PC-3 (cell line): ENCODE data around the gene MEDAG. TPM values are rescaled to one million over a fixed set of nuclear protein-coding genes. Genes with fewer than 3 reads are reported as not detected.

Experiments used
- ATAC-seq: fragments of 200-7000 bp; cut with Tn5 transposase; 2 replicates; pipeline ENCODE4 v1.9.1; 2020; ENCODE audit warnings: mild to moderate bottlenecking, moderate library complexity
- BruUV-seq: library from RNA; stranded (reverse); fragments of 400-500 nt; replicated peaks from 2 replicates; lab custom pipeline; 2021; lab: Mats Ljungman, UMichigan
- CTCF ChIA-PET: fragments of 300-600 bp; sonication (Branson Sonifier 250); formaldehyde crosslinking; loops from one replicate; lab custom pipeline; 2022; ENCODE audit warnings: antibody characterized with exemption; lab: Charles Lee
- POLR2A ChIA-PET: fragments of 300-600 bp; sonication (Branson Sonifier 250); formaldehyde crosslinking; loops from one replicate; lab custom pipeline; 2022; ENCODE audit warnings: antibody characterized with exemption; ENCODE audit not compliant: unreplicated experiment; lab: Charles Lee
- DNase-seq: peaks from one replicate; pipeline ENCODE4 v3.0.0-alpha.2; 2015
- H2AFZ ChIP-seq: fragments of 300-600 bp; sonication (generic); 2 replicates; pipeline ENCODE4 v1.6.0; 2016; ENCODE audit warnings: antibody characterized with exemption, low read length
- H3F3A ChIP-seq: fragments of 300-600 bp; sonication (generic); one replicate; pipeline ENCODE4 v1.6.0; 2017; ENCODE audit warnings: antibody characterized with exemption, low read length, control low read depth, mild to moderate bottlenecking; ENCODE audit not compliant: unreplicated experiment
- H3K27ac ChIP-seq: fragments of 300-600 bp; sonication (generic); 2 replicates; pipeline ENCODE4 v1.5.1; 2016; ENCODE audit warnings: mild to moderate bottlenecking, low read length
- H3K27me3 ChIP-seq: fragments of 300-600 bp; sonication (generic); 2 replicates; pipeline ENCODE4 v1.6.1; 2016; ENCODE audit warnings: low read length, mixed read lengths
- H3K36me3 ChIP-seq: fragments of 300-600 bp; sonication (generic); 2 replicates; pipeline ENCODE4 v1.6.1; 2016; ENCODE audit warnings: low read depth, mixed run types, low read length, mixed read lengths
- H3K4me1 ChIP-seq: fragments of 300-600 bp; sonication (generic); 2 replicates; pipeline ENCODE4 v1.5.1; 2016; ENCODE audit warnings: low read length; ENCODE audit not compliant: insufficient read depth
- H3K4me2 ChIP-seq: fragments of 300-600 bp; sonication (generic); 2 replicates; pipeline ENCODE4 v1.6.0; 2016; ENCODE audit warnings: low read length
- H3K4me3 ChIP-seq: fragments of 300-600 bp; sonication (generic); 2 replicates; pipeline ENCODE4 v1.5.1; 2016; ENCODE audit warnings: mild to moderate bottlenecking, low read length, mixed read lengths
- H3K79me2 ChIP-seq: fragments of 300-600 bp; sonication (generic); 2 replicates; pipeline ENCODE4 v1.6.1; 2017; ENCODE audit warnings: low read length, mixed read lengths
- H3K9ac ChIP-seq: fragments of 300-600 bp; sonication (generic); 2 replicates; pipeline ENCODE4 v1.6.0; 2016; ENCODE audit warnings: mild to moderate bottlenecking, low read length
- H3K9me2 ChIP-seq: fragments of 300-600 bp; sonication (generic); replicated peaks from 2 replicates; pipeline ENCODE4 v1.6.1; 2016; ENCODE audit warnings: mixed run types, low read length, mixed read lengths
- H3K9me3 ChIP-seq: fragments of 300-600 bp; sonication (generic); 2 replicates; pipeline ENCODE4 v1.6.1; 2016; ENCODE audit warnings: low read length, mixed read lengths
- H4K20me1 ChIP-seq: fragments of 300-600 bp; sonication (generic); 2 replicates; pipeline ENCODE4 v1.6.1; 2016; ENCODE audit warnings: low read length, mixed read lengths
- EZH2 ChIP-seq: fragments of 300-600 bp; sonication (generic); IDR thresholded peaks from one replicate; pipeline ENCODE4 v1.6.1; 2017; ENCODE audit warnings: antibody characterized with exemption, mild to moderate bottlenecking, low read length; ENCODE audit not compliant: unreplicated experiment
- EZH2phosphoT487 ChIP-seq: fragments of 300-600 bp; sonication (generic); IDR thresholded peaks from 2 replicates; pipeline ENCODE4 v1.6.1; 2018; ENCODE audit warnings: mild to moderate bottlenecking, antibody characterized with exemption, low read length, borderline replicate concordance
- intact Hi-C: fragments of 100-400 bp; cut with micrococcal nuclease; formaldehyde crosslinking; loops from 2 replicates; pipeline ENCODE4 v1.9.0; 2023
- total RNA-seq: library from RNA; depleted of rRNA; stranded (reverse); fragments of >200 nt; gene quantifications from 2 replicates; pipeline ENCODE4 v1.2.3, GENCODE V29; 2014
- TF ChIP-seq, protein P1 (sequence below): fragments of 300-600 bp; sonication (generic); conservative IDR thresholded peaks from 2 replicates; pipeline ENCODE4 v1.5.1; 2017; ENCODE audit warnings: antibody characterized with exemption, low read depth, mild to moderate bottlenecking, low read length

The MEDAG gene
- total RNA-seq, 1 experiment from 2014 or later = not detected

DNA sequence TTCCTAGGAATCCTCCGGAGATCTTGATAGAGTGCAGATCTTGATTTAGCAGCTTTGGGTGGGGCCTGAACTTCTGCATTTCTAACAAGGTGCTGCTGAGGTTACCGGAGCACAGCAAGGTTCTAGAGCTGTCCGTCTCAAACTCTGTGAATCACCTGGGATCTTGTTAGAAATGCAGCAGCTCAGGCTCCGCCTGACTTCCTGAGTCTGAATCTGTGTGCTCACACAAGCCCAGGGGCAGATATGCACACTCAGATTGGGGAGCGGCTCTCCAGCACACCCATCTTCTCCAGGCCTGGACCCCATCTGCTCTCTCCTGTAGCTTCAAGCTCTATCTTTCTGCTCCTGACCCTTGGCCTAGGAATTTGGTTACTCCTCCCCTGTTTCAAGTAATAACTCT is 22.9 kb downstream of the MEDAG start:
- TF ChIP-seq EZH2 (no peak), EZH2phosphoT487 (no peak)
- TF ChIP-seq, protein P1, sequence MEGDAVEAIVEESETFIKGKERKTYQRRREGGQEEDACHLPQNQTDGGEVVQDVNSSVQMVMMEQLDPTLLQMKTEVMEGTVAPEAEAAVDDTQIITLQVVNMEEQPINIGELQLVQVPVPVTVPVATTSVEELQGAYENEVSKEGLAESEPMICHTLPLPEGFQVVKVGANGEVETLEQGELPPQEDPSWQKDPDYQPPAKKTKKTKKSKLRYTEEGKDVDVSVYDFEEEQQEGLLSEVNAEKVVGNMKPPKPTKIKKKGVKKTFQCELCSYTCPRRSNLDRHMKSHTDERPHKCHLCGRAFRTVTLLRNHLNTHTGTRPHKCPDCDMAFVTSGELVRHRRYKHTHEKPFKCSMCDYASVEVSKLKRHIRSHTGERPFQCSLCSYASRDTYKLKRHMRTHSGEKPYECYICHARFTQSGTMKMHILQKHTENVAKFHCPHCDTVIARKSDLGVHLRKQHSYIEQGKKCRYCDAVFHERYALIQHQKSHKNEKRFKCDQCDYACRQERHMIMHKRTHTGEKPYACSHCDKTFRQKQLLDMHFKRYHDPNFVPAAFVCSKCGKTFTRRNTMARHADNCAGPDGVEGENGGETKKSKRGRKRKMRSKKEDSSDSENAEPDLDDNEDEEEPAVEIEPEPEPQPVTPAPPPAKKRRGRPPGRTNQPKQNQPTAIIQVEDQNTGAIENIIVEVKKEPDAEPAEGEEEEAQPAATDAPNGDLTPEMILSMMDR = no peak
- H3K4me2 ChIP-seq = no peak overlapping the region
- no peaks in the 10 kb centered on the region for H3K4me1 ChIP-seq
- ChIA-PET CTCF (no interaction called here), POLR2A (no interaction called here)
- ATAC-seq (no peak), DNase-seq (no peak)
- no peaks in the 10 kb centered on the region for H4K20me1 ChIP-seq
- intact Hi-C loops = no loop called here
- peaks cover 63% of the 10 kb centered on the region for H3K27me3 ChIP-seq
- no peaks in the 10 kb centered on the region for H3F3A ChIP-seq
- no peak overlapping the region for H3K27ac ChIP-seq
- H3K79me2 ChIP-seq = no peaks in the 10 kb centered on the region
- H3K36me3 ChIP-seq = no peaks in the 10 kb centered on the region
- H2AFZ ChIP-seq = no peak overlapping the region
- no TSS peak for BruUV-seq
- H3K9me3 ChIP-seq = no peaks in the 10 kb centered on the region
- no peak overlapping the region for H3K9ac ChIP-seq
- no peaks in the 10 kb centered on the region for H3K9me2 ChIP-seq
- H3K4me3 ChIP-seq = no peak overlapping the region

DNA sequence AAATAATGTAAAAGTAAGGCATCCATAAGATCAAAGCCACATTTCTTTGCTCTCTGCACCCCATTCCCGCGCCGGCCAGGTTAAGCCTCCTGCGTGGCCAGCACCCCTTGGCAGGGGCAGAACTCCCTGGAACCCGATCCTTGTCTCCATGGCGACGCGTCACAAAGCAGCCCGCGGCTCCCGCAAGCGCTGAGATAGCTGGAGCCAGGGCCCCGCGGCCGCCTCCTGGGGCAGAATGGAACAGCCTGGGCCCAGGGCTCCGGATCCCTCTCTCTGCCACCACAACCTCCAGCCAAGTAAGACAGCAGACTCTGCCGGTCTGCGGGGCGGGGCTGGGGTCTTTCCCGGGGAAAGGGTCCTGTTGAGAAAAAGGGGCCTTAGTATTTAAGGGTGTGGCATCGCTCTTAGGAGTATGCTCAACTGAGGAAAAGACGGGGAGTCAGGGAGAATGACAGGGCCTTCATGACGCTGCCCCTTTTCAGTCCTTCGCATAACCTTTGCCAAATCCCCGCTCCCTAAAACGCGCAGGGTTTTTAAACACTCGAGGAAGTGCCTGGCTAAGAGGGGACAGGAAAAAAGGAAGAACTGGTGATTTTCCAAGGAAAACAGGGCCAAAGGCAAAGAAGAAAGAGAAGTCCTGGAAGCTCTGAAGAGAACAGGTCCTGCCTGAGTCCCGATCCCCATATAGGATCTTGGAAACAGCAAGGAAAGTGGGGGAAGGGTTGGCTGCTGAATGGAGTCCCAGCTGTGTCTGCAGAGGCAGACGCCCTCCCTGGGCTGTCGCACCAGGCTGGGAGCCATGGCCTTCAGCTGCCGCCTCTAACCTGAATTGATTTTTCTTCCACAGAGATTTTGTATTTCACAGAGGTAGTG is 26.6 kb downstream of the MEDAG start, which contains the start of gene TEX26:
TEX26 (plus strand) TSS at position 176 of the 873 bp plus-strand sequence; CDS start at position 236, 60 bp downstream.
- H3F3A ChIP-seq = no peaks in the 10 kb centered on the region
- H3K4me3 ChIP-seq = no peak within 1 kb of the TSS
- H3K27me3 ChIP-seq = peaks cover 63% of the 10 kb centered on the region
- H3K9ac ChIP-seq = no peak within 1 kb of the TSS
- H3K9me3 ChIP-seq = no peaks in the 10 kb centered on the region
- no peak within 1 kb of the TSS for H3K4me2 ChIP-seq
- CTCF ChIA-PET = no interaction called here
- H3K36me3 ChIP-seq = no peaks in the 10 kb centered on the region
- ATAC-seq (no peak), DNase-seq (no peak)
- no peaks in the 10 kb centered on the region for H4K20me1 ChIP-seq
- H2AFZ ChIP-seq = no peak within 1 kb of the TSS
- no peaks in the 10 kb centered on the region for H3K4me1 ChIP-seq
- no peaks in the 10 kb centered on the region for H3K9me2 ChIP-seq
- no peaks in the 10 kb centered on the region for H3K79me2 ChIP-seq
- intact Hi-C loops = no loop called here
- POLR2A ChIA-PET = no interaction called here
- no peak for TF ChIP-seq EZH2phosphoT487
- TF ChIP-seq, protein P1 = no peak
- TF ChIP-seq EZH2 = no peak
- no peak within 1 kb of the TSS for H3K27ac ChIP-seq
- no TSS peak for BruUV-seq

DNA sequence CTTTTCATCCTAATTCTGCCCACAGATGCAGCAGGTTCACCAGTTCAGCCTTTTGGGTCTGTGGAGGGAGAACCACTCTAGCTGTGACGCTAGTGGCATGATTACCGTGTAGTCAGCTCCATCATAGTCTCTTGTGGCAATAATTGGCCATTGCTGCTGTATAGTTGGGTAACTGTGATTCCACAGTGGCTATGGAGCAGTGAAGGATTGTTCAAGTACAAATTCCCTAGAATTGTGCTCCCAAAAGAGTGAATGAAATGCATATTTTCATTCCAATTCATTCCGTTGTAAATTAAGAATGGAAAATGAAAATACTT is 27.2 kb downstream of the MEDAG start:
- no peaks in the 10 kb centered on the region for H4K20me1 ChIP-seq
- no peak overlapping the region for H3K27ac ChIP-seq
- H3K4me2 ChIP-seq = no peak overlapping the region
- intact Hi-C loops = no loop called here
- no peaks in the 10 kb centered on the region for H3K4me1 ChIP-seq
- H3K79me2 ChIP-seq = no peaks in the 10 kb centered on the region
- no peak overlapping the region for H3K9ac ChIP-seq
- TF ChIP-seq EZH2phosphoT487 = no peak
- H2AFZ ChIP-seq = no peak overlapping the region
- no peaks in the 10 kb centered on the region for H3F3A ChIP-seq
- no TSS peak for BruUV-seq
- ATAC-seq (no peak), DNase-seq (no peak)
- ChIA-PET CTCF (no interaction called here), POLR2A (no interaction called here)
- H3K27me3 ChIP-seq = peaks cover 63% of the 10 kb centered on the region
- no peaks in the 10 kb centered on the region for H3K36me3 ChIP-seq
- no peaks in the 10 kb centered on the region for H3K9me3 ChIP-seq
- no peaks in the 10 kb centered on the region for H3K9me2 ChIP-seq
- no peak overlapping the region for H3K4me3 ChIP-seq
